Trophoblast cell (in vitro differentiated cells and primary cell): Measurements from ENCODE around the gene FAM13A.

Experiments used
- DNase-seq, 2 donors: peaks; one replicate each; pipeline ENCODE4 v3.0.0-alpha.2; 2016
- H2AFZ ChIP-seq: 2 replicates; pipeline ENCODE4 v1.6.1; 2013; ENCODE audit warnings: low read length, moderate library complexity, mild to moderate bottlenecking; ENCODE audit not compliant: insufficient read depth, poor library complexity
- H2AK5ac ChIP-seq: 2 replicates; pipeline ENCODE4 v1.6.1; 2013; ENCODE audit warnings: mild to moderate bottlenecking, low read length
- H2BK120ac ChIP-seq: 2 replicates; pipeline ENCODE4 v1.6.1; 2013; ENCODE audit warnings: low read length, mild to moderate bottlenecking, moderate library complexity; ENCODE audit not compliant: insufficient read depth, poor library complexity
- H2BK12ac ChIP-seq: 2 replicates; pipeline ENCODE4 v1.6.1; 2013; ENCODE audit warnings: mild to moderate bottlenecking, low read length, moderate library complexity
- H2BK5ac ChIP-seq: 2 replicates; pipeline ENCODE4 v1.6.1; 2013; ENCODE audit warnings: low read length, low read depth, moderate library complexity, mild to moderate bottlenecking; ENCODE audit not compliant: poor library complexity
- H3K14ac ChIP-seq: 2 replicates; pipeline ENCODE4 v1.6.1; 2013; ENCODE audit warnings: mild to moderate bottlenecking, low read length
- H3K18ac ChIP-seq: 2 replicates; pipeline ENCODE4 v1.6.1; 2013; ENCODE audit warnings: mild to moderate bottlenecking, low read length
- H3K23ac ChIP-seq: 2 replicates; pipeline ENCODE4 v1.6.1; 2013; ENCODE audit warnings: low read length
- H3K27ac ChIP-seq: 2 replicates; pipeline ENCODE4 v1.5.1; 2013; ENCODE audit warnings: low read depth, mild to moderate bottlenecking, inconsistent platforms, low read length, moderate library complexity
- H3K27me3 ChIP-seq: 2 replicates; pipeline ENCODE4 v1.6.1; 2013; ENCODE audit warnings: inconsistent platforms, mild to moderate bottlenecking, low read length, moderate library complexity; ENCODE audit not compliant: insufficient read depth
- H3K36me3 ChIP-seq, 2 experiments: 1 replicate in 1 of 2; 2 replicates in 1 of 2; pipeline ENCODE4 v1.6.1; 2013; ENCODE audit warnings: low read length in 2 of 2, mild to moderate bottlenecking in 2 of 2, moderate library complexity in 1 of 2; ENCODE audit not compliant: insufficient read depth in 2 of 2, control insufficient read depth in 1 of 2
- H3K4ac ChIP-seq: 2 replicates; pipeline ENCODE4 v1.6.1; 2013; ENCODE audit warnings: low read depth, mild to moderate bottlenecking, low read length, moderate library complexity
- H3K4me1 ChIP-seq, 2 experiments: 1 replicate in 1 of 2; 2 replicates in 1 of 2; pipeline ENCODE4 v1.6.1; 2013; ENCODE audit warnings: low read length in 2 of 2, mild to moderate bottlenecking in 2 of 2, moderate library complexity in 1 of 2; ENCODE audit not compliant: insufficient read depth in 2 of 2, control insufficient read depth in 1 of 2
- H3K4me2 ChIP-seq: 2 replicates; pipeline ENCODE4 v1.6.1; 2013; ENCODE audit warnings: inconsistent platforms, mild to moderate bottlenecking, low read length, moderate library complexity
- H3K4me3 ChIP-seq: 2 replicates; pipeline ENCODE4 v1.5.1; 2013; ENCODE audit warnings: mild to moderate bottlenecking, low read depth, low read length, inconsistent platforms
- H3K79me1 ChIP-seq: one replicate; pipeline ENCODE4 v1.6.1; 2013; ENCODE audit warnings: low read length
- H3K79me2 ChIP-seq: 2 replicates; pipeline ENCODE4 v1.6.1; 2013; ENCODE audit warnings: low read length, mild to moderate bottlenecking; ENCODE audit not compliant: control insufficient read depth, insufficient read depth, poor library complexity
- H3K9ac ChIP-seq: 2 replicates; pipeline ENCODE4 v1.6.1; 2013; ENCODE audit warnings: mild to moderate bottlenecking, low read length
- H3K9me3 ChIP-seq: 2 replicates; pipeline ENCODE4 v1.6.1; 2013; ENCODE audit warnings: low read depth, mild to moderate bottlenecking, control low read depth, inconsistent platforms, low read length; ENCODE audit not compliant: insufficient read depth
- H4K12ac ChIP-seq: 2 replicates; pipeline ENCODE4 v1.6.1; 2013; ENCODE audit warnings: low read depth, mild to moderate bottlenecking, low read length, moderate library complexity
- H4K8ac ChIP-seq: 2 replicates; pipeline ENCODE4 v1.6.1; 2013; ENCODE audit warnings: low read depth, mild to moderate bottlenecking, low read length, moderate library complexity
- H4K91ac ChIP-seq: one replicate; pipeline ENCODE4 v1.6.1; 2013; ENCODE audit warnings: low read depth, mild to moderate bottlenecking, low read length, moderate library complexity
- whole genome bisulfite sequencing: extraction: QIAGEN DNeasy Blood & Tissue Kit; methylation state at CpG from one replicate; pipeline ENCODE4 v1.1.7; 2013; ENCODE audit warnings: missing lambda C conversion rate; ENCODE audit not compliant: insufficient read length, insufficient coverage; ENCODE audit errors: extremely low coverage; 5-methylcytosine and 5-hydroxymethylcytosine counted together

The FAM13A gene

DNA sequence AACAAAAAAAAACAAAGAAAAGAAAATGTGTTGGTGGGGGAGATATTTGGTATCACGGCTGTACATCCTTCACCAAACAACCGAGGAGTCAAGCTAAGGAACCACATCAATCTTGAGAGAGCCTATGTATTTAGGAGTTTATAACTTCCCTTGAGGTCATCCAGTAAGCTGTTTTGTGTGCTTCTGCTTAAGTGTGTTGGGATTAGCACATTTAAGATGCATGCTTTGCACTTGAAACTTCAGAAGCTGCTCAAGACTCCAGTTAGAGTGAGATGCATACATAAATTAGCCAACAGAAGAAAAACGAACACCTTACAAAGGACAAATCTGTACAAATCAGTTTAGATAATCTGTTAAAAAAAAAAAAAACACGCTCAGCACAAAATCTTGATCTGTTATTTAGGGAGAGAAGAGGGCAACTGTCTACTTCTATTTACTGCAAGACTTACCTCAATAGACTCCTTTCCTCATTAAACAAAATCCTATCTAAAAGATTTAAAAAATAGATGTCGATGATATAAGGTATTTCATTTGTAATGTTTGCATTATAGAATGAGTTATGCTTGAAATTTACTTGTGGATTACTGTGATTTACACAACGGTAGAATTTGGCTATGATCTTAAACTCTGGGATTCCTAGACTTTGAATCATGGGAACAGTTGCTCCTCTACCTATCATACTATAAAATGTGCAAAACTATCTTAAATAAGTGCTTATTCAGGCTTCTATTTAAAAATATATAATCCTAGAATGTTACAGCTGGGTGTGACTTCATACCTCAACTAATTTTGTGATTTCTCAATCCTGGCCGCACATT, 305.5 kb downstream of the FAM13A start:
- H3K4me2 ChIP-seq, result no peak overlapping the region
- H3K9me3 ChIP-seq, result no peaks in the 10 kb centered on the region
- no peak overlapping the region for H2BK5ac ChIP-seq
- H4K8ac ChIP-seq, result no peak overlapping the region
- no peak overlapping the region for H2AK5ac ChIP-seq
- WGBS, result 100% methylated on average over 1 of the region's 7 CpGs
- H3K4me3 ChIP-seq, result no peak overlapping the region
- H4K12ac ChIP-seq, result no peak overlapping the region
- no peak overlapping the region for H2BK12ac ChIP-seq
- no peaks in the 10 kb centered on the region for H3K79me1 ChIP-seq
- H4K91ac ChIP-seq, result no peak overlapping the region
- H3K14ac ChIP-seq, result no peak overlapping the region
- H3K4ac ChIP-seq, result no peak overlapping the region
- peaks cover 0 to 4% of the 10 kb centered on the region in 2 experiments for H3K36me3 ChIP-seq
- H3K4me1 ChIP-seq, result no peaks in the 10 kb centered on the region
- no peak overlapping the region for H2AFZ ChIP-seq
- no peak overlapping the region for H2BK120ac ChIP-seq
- H3K9ac ChIP-seq, result no peak overlapping the region
- H3K27me3 ChIP-seq, result no peaks in the 10 kb centered on the region
- H3K18ac ChIP-seq, result no peak overlapping the region
- no peak overlapping the region for H3K23ac ChIP-seq
- no peaks in the 10 kb centered on the region for H3K79me2 ChIP-seq
- H3K27ac ChIP-seq, result no peak overlapping the region
- DNase-seq, result peak in 1 of 2 donors; percentile 33

DNA sequence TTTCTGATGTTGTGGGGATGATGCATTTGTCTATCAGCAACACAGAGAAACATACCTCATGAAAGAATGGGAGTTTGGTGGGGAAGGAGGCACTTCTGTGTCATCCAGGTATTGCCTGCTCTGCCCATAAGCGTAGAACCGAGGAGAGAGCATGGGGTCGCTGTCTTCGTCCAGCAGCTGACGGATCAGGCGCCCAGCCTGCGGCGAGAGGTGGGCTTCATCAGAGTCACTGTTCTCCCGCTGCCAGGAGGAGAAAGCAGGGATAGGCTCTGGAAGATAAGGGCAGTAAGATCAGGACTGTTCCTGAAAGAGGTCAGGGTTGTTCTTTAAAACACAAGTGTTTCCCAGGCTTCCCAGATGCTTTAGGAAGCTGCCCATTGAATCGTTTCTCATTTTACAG, 306.6 kb downstream of the FAM13A start:
- Histone ChIP-seq H3K4me1 (no peaks in the 10 kb centered on the region), H3K36me3 (peaks cover 0 to 4% of the 10 kb centered on the region in 2 experiments), H3K9ac (no peak overlapping the region), H3K18ac (no peak overlapping the region), H4K12ac (no peak overlapping the region), H3K4me3 (peak overlapping the region; percentile 29), H3K9me3 (no peaks in the 10 kb centered on the region), H2BK120ac (no peak overlapping the region), H3K4ac (no peak overlapping the region), H4K8ac (no peak overlapping the region), H3K23ac (no peak overlapping the region), H3K79me1 (no peaks in the 10 kb centered on the region), H2AFZ (no peak overlapping the region), H3K4me2 (no peak overlapping the region), H4K91ac (no peak overlapping the region), H3K27ac (no peak overlapping the region), H2BK12ac (no peak overlapping the region), H2BK5ac (no peak overlapping the region), H2AK5ac (no peak overlapping the region), H3K79me2 (no peaks in the 10 kb centered on the region), H3K14ac (no peak overlapping the region), H3K27me3 (no peaks in the 10 kb centered on the region)
- WGBS, result no CpG with 5 or more reads among the region's 10 CpGs
- no peak for DNase-seq

DNA sequence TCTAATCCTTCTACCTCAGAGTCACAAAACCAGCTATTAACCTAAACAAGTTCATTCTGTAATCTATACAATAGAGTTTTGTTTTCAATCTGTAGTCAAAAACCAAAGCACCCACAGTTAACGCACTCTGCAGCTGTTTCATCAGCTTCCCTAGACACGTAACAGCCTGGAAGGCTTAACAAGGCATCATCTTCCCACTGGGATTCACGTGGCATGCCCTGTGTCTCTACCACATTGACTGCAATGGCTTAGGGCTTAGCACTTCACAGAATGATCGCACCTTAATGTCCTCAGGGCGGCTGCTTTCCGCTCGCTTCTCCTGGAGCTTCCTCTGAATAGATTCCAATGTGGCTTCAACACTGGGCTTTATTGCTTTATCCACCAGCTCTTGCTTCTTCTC, 309.6 kb downstream of the FAM13A start:
- no peak overlapping the region for H3K4ac ChIP-seq
- H3K79me1 ChIP-seq, result no peaks in the 10 kb centered on the region
- H3K27me3 ChIP-seq, result no peaks in the 10 kb centered on the region
- no peak overlapping the region for H2AFZ ChIP-seq
- no CpG with 5 or more reads among the region's 7 CpGs for whole genome bisulfite sequencing
- no peak overlapping the region for H2BK120ac ChIP-seq
- no peak overlapping the region for H3K9ac ChIP-seq
- H3K4me2 ChIP-seq, result no peak overlapping the region
- no peaks in the 10 kb centered on the region for H3K79me2 ChIP-seq
- no peak overlapping the region for H3K27ac ChIP-seq
- no peaks in the 10 kb centered on the region for H3K4me1 ChIP-seq
- H2BK5ac ChIP-seq, result no peak overlapping the region
- H4K8ac ChIP-seq, result no peak overlapping the region
- no peak overlapping the region for H3K23ac ChIP-seq
- H3K36me3 ChIP-seq, result peaks cover 0 to 4% of the 10 kb centered on the region in 2 experiments
- H3K4me3 ChIP-seq, result no peak overlapping the region
- no peak overlapping the region for H3K18ac ChIP-seq
- H4K91ac ChIP-seq, result no peak overlapping the region
- DNase-seq, result no peak
- no peak overlapping the region for H2AK5ac ChIP-seq
- no peak overlapping the region for H3K14ac ChIP-seq
- H2BK12ac ChIP-seq, result no peak overlapping the region
- no peak overlapping the region for H4K12ac ChIP-seq
- H3K9me3 ChIP-seq, result no peaks in the 10 kb centered on the region

DNA sequence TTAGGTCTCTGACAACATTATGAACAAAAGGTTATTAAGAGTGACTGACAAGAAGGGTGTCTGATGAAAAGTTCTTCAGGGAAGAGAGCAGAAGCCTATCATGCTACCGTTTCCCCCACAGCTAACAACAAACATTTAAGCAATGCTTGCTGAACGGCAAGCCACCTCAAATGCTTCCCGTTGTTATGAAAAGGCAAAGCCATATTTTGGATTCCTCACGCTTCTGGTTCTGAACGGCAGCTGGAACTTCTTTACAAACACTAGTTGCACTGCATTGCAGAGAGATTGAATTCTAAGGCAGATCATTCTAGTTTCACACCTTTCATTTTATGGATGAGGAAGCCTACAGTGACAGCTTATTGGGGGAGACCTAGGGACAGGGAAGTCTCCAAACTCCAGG, 310.8 kb downstream of the FAM13A start:
- Histone ChIP-seq H2BK12ac (no peak overlapping the region), H3K9ac (no peak overlapping the region), H3K27ac (no peak overlapping the region), H3K4me1 (no peaks in the 10 kb centered on the region), H2AFZ (no peak overlapping the region), H3K36me3 (peaks cover 0 to 4% of the 10 kb centered on the region in 2 experiments), H3K4ac (no peak overlapping the region), H3K9me3 (no peaks in the 10 kb centered on the region), H3K4me2 (no peak overlapping the region), H2AK5ac (no peak overlapping the region), H3K79me1 (no peaks in the 10 kb centered on the region), H4K12ac (no peak overlapping the region), H3K4me3 (no peak overlapping the region), H2BK5ac (no peak overlapping the region), H3K18ac (no peak overlapping the region), H4K91ac (no peak overlapping the region), H2BK120ac (no peak overlapping the region), H3K79me2 (no peaks in the 10 kb centered on the region), H3K27me3 (no peaks in the 10 kb centered on the region), H4K8ac (no peak overlapping the region), H3K23ac (no peak overlapping the region), H3K14ac (no peak overlapping the region)
- WGBS, result no CpG with 5 or more reads among the region's 5 CpGs
- DNase-seq, result peak; percentile 65 to 86
